Adrenal gland (tissue), 12 donors: ENCODE results near the gene ARHGEF11. TPM values are rescaled to one million over a fixed set of nuclear protein-coding genes. Genes with fewer than 3 reads are reported as not detected.

Experiments used
- DNase-seq, 7 donors: peaks; one replicate each; pipeline ENCODE4 v3.0.0-alpha.2; 2019 to 2020
- H3K27ac ChIP-seq, 5 donors: fragments of 200-600 bp; sonication (generic) in 4 of 5; 1 replicate in 3 of 5; 2 replicates in 2 of 5; pipeline versions ENCODE4 v1.5.1 to v1.8.0; 2016 to 2020; ENCODE audit warnings: mild to moderate bottlenecking in 1 of 5
- H3K27me3 ChIP-seq: fragments of 200-600 bp; 2 replicates; pipeline ENCODE4 v1.8.0; 2021
- H3K36me3 ChIP-seq, 2 donors: fragments of 200-600 bp; replicated peaks in 1 of 2; 1 replicate in 1 of 2; 2 replicates in 1 of 2; pipeline versions ENCODE4 v1.5.1 to v1.8.0; 2018 to 2022
- H3K4me1 ChIP-seq, 2 donors: fragments of 200-600 bp; replicated peaks in 1 of 2; 1 replicate in 1 of 2; 2 replicates in 1 of 2; pipeline versions ENCODE4 v1.5.1 to v1.8.0; 2018 to 2021
- H3K4me3 ChIP-seq, 4 donors: fragments of 200-600 bp; sonication (generic) in 3 of 4; one replicate each; pipeline ENCODE4 v1.5.1; 2016 to 2018
- H3K9me3 ChIP-seq, 3 donors: fragments of 200-600 bp; sonication (generic) in 1 of 3; replicated peaks in 1 of 3; 1 replicate in 2 of 3; 2 replicates in 1 of 3; pipeline versions ENCODE4 v1.5.1 to v1.8.0; 2016 to 2021
- POLR2A ChIP-seq, 2 donors: fragments of 450-650 bp; IDR thresholded peaks; one replicate each; pipeline ENCODE4 v1.6.1; 2017; ENCODE audit warnings: antibody characterized with exemption in 2 of 2, mild to moderate bottlenecking in 2 of 2, moderate library complexity in 1 of 2
- WGBS, 4 donors: extraction: QIAGEN DNeasy Blood & Tissue Kit in 2 of 4; methylation state at CpG; one replicate each; pipeline versions ENCODE4 v1.1.5 to v1.1.7; 2013 to 2017; 5-methylcytosine and 5-hydroxymethylcytosine counted together
- intact Hi-C, 2 donors: fragments of 100-400 bp; cut with DNase I; formaldehyde crosslinking; loops; one replicate each; pipeline versions ENCODE4 v1.14.1 to v1.15.0; 2022 to 2023
- polyA plus RNA-seq, 3 donors: library from polyadenylated mRNA; stranded (reverse); fragments of 200-250 nt in 2 of 3; fragments of 350-450 nt in 1 of 3; fragmentation: Illumina TruSeq in 1 of 3; extraction: RNeasy Lipid Tissue Mini Kit (QIAGEN cat#74804) in 1 of 3; gene quantifications; one replicate each; pipeline ENCODE4 v1.2.3, GENCODE V29; 2013 to 2014
- total RNA-seq, 9 donors: library from RNA; depleted of rRNA in 4 of 9; stranded (reverse); fragments of >200 nt in 4 of 9; fragments of 120-200 nt in 1 of 9; fragmentation: NEBNext Ultra II Directional in 1 of 9; extraction: Animal tissue kit (Norgen Biotek cat#: 25700) in 1 of 9; gene quantifications; one replicate each; pipeline versions ENCODE4 v1.1.0 to v1.2.4, GENCODE V29; 2013 to 2023
- TF ChIP-seq, protein P1 (sequence below), 6 experiments: fragments of 450-650 bp in 4 of 6; fragments of 200-600 bp in 2 of 6; sonication (generic) in 1 of 6; IDR thresholded peaks; 1 replicate in 5 of 6; 2 replicates in 1 of 6; pipeline versions ENCODE4 v1.5.1 to v1.8.0; 2016 to 2021; ENCODE audit warnings: antibody characterized with exemption in 6 of 6, mild to moderate bottlenecking in 2 of 6, moderate library complexity in 1 of 6
- donor health status: healthy with polysubstance abuse.
- donor health status: Bipolar disorder and iron deficiency.
- donor health status: DM: yes; HTN: yes; CAD: no.
- donor health status: DM: no; HTN: no; CAD: no.
- donor health status: DM: no; HTN: no; CAD: no.
- donor health status: DM: yes; HTN: yes; CAD: no.

The ARHGEF11 gene
- total and polyA plus RNA-seq, 12 donors: 14.2 to 69.2 (median 38.3) TPM

DNA sequence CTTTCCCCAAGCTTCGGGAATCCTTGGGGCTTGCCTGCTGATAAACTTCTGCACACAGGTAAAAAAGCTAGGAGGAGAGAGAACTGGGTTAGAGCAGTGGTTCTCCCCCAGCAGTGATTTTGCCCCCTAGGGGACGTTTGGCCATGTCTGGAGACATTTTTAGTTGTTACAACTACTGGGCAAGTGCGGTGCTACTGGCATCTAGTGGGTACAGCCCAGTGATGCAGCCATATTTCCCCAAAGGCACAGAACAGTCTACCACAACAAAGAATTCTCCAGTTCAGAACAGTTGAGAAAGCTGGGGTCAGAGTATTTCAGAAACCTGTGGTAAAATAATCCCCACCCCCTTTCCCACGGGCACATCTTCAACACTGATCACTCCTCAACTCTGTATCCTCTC lies 83.8 kb downstream of the ARHGEF11 start:
- peaks cover 4 to 8% of the 10 kb centered on the region in 2 donors for H3K4me1 ChIP-seq
- no peak for DNase-seq
- WGBS, 4 donors: 78 to 82% (median 80%) methylated on average over 4 of the region's 4 CpGs
- H3K27me3 ChIP-seq: no peaks in the 10 kb centered on the region
- intact Hi-C loops: no loop called here
- peaks cover 0 to 83% of the 10 kb centered on the region in 2 donors for H3K36me3 ChIP-seq
- TF ChIP-seq, protein P1, sequence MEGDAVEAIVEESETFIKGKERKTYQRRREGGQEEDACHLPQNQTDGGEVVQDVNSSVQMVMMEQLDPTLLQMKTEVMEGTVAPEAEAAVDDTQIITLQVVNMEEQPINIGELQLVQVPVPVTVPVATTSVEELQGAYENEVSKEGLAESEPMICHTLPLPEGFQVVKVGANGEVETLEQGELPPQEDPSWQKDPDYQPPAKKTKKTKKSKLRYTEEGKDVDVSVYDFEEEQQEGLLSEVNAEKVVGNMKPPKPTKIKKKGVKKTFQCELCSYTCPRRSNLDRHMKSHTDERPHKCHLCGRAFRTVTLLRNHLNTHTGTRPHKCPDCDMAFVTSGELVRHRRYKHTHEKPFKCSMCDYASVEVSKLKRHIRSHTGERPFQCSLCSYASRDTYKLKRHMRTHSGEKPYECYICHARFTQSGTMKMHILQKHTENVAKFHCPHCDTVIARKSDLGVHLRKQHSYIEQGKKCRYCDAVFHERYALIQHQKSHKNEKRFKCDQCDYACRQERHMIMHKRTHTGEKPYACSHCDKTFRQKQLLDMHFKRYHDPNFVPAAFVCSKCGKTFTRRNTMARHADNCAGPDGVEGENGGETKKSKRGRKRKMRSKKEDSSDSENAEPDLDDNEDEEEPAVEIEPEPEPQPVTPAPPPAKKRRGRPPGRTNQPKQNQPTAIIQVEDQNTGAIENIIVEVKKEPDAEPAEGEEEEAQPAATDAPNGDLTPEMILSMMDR (IDR thresholded peaks at IDR 0.05): no peak
- no peak for TF ChIP-seq POLR2A (IDR thresholded peaks at IDR 0.05)
- no peak overlapping the region for H3K27ac ChIP-seq
- H3K9me3 ChIP-seq: no peaks in the 10 kb centered on the region
- no peak overlapping the region for H3K4me3 ChIP-seq

GRCh38 chr1:156959925-156960324 lies 85.6 kb downstream of the ARHGEF11 start:
- 87 to 90% (median 87%) methylated on average over 6 of the region's 6 CpGs for WGBS, 4 donors
- intact Hi-C loops: no loop called here
- peaks cover 0 to 83% of the 10 kb centered on the region in 2 donors for H3K36me3 ChIP-seq

DNA sequence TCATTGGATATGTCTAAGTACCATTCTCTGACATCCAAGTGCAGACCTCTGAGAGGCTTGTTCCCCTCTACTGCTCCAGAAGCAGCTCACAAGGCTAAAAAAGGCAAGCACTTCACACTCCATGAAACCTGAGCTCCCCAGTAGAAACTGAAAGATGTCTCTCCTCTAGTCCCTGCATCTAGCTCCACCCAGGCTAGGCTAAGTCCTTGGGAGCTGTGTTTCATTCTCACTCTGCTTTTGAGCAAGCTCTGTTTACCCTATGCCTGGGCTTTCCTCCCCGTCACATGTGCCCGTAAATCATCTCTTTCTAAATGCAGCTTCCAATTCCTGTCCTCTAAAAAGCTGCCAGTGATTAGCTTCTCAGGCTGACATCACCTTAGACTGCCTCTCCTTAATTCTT lies 86.1 kb downstream of the ARHGEF11 start:
- Histone ChIP-seq H3K4me1 (peaks cover 4 to 8% of the 10 kb centered on the region in 2 donors), H3K4me3 (no peak overlapping the region), H3K9me3 (no peaks in the 10 kb centered on the region), H3K27me3 (no peaks in the 10 kb centered on the region), H3K36me3 (peaks cover 0 to 87% of the 10 kb centered on the region in 2 donors), H3K27ac (no peak overlapping the region)
- DNase-seq: peak in 5 of 7 donors; percentile 49 to 83 (median 68)
- intact Hi-C loops: no loop called here
- WGBS, 4 donors: 32 to 53% (median 44%) methylated on average over 2 of the region's 2 CpGs
- no peak for TF ChIP-seq POLR2A (IDR thresholded peaks at IDR 0.05)
- TF ChIP-seq, protein P1 (IDR thresholded peaks at IDR 0.05): no peak

More at GRCh38 chr1:156959925-156960324, 85.6 kb downstream of the ARHGEF11 start:
- Histone ChIP-seq H3K9me3 (no peaks in the 10 kb centered on the region), H3K4me1 (peaks cover 4 to 8% of the 10 kb centered on the region in 2 donors), H3K27ac (no peak overlapping the region), H3K27me3 (no peaks in the 10 kb centered on the region), H3K4me3 (no peak overlapping the region)
- no peak for DNase-seq
- TF ChIP-seq, protein P1 (IDR thresholded peaks at IDR 0.05): no peak
- TF ChIP-seq POLR2A (IDR thresholded peaks at IDR 0.05): no peak

DNA sequence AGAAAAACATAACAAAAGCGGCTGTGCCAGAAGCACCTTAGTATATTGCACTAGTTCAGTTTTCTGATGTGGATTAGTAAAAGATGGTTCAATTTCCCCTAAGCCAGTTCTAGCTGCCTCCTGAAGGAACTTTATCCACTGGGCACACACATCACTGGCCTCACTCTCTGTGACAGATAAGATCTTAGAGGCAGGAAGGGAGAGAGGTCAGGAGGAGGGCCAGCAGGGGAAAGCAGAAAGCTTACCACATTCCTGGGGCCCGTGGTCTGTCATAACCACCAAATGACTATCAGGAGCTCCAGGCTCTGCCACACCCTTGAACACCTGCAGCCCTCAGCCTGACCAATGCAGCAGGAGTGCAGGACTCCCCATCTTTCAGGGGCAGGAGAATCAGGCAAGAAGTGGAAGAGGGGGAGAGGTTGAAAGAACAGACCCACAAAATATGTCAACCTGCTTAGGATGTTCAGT lies 87.3 kb downstream of the ARHGEF11 start:
- no peak for TF ChIP-seq POLR2A (IDR thresholded peaks at IDR 0.05)
- TF ChIP-seq, protein P1 (IDR thresholded peaks at IDR 0.05): no peak
- Histone ChIP-seq H3K27me3 (no peaks in the 10 kb centered on the region), H3K4me1 (peaks cover 4 to 7% of the 10 kb centered on the region in 2 donors), H3K9me3 (no peaks in the 10 kb centered on the region), H3K4me3 (no peak overlapping the region), H3K36me3 (peaks cover 0 to 92% of the 10 kb centered on the region in 2 donors), H3K27ac (no peak overlapping the region)
- no peak for DNase-seq
- intact Hi-C loops: no loop called here
- 69 to 75% (median 72%) methylated on average over 2 of the region's 2 CpGs for WGBS, 4 donors
